ENCODE measurements around the gene RHOB. TPM values are rescaled to one million over a fixed set of nuclear protein-coding genes. Genes with fewer than 3 reads are reported as not detected.

The RHOB gene
- total RNA-seq, 1 donor from 2014 or later = 204 TPM

GRCh38 chr2:20485612-20486388, 38.9 kb downstream of the RHOB start:
- TF ChIP-seq CTCF (IDR thresholded peaks at IDR 0.05; ENCODE audit: insufficient read depth, low read length, poor library complexity, severe bottlenecking) = no peak
- no peaks in the 10 kb centered on the region for H3K27me3 ChIP-seq (ENCODE audit: control insufficient read depth, insufficient read depth, low read length)
- H3K36me3 ChIP-seq (ENCODE audit: control insufficient read depth, insufficient read depth, low read length) = no peaks in the 10 kb centered on the region
- H3K4me3 ChIP-seq (ENCODE audit: low read depth, low read length) = no peak overlapping the region
- no peak for DNase-seq (ENCODE audit: low read depth)

- DNase-seq (ENCODE audit: low read depth) = no peak
- Histone ChIP-seq H3K4me3 (ENCODE audit: low read depth, low read length) (no peak overlapping the region), H3K36me3 (ENCODE audit: control insufficient read depth, insufficient read depth, low read length) (no peaks in the 10 kb centered on the region), H3K27me3 (ENCODE audit: control insufficient read depth, insufficient read depth, low read length) (no peaks in the 10 kb centered on the region)
- no peak for TF ChIP-seq CTCF (IDR thresholded peaks at IDR 0.05; ENCODE audit: insufficient read depth, low read length, poor library complexity, severe bottlenecking)
These were observed 39.7 kb downstream of the RHOB start for GRCh38 chr2:20486571-20486970.

DNA sequence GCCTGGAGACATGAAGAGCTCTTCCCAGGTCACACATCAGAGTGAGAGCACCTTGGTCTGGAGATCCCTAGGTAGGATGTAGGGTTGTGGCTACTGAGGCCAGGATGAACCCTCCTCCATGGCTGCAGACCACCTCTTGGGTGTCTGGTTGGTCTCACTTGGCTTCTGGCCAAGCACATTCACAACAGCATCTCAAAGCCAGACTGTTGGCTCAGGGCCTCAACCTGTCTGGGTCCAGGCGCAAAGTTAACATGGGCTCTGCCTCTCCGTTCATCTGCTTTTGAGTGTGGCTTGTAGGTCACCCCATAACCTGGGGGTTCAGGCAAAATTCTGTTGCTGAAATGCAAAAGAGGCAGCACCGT, 40.1 kb downstream of the RHOB start:
- no peaks in the 10 kb centered on the region for H3K27me3 ChIP-seq (ENCODE audit: control insufficient read depth, insufficient read depth, low read length)
- no peak overlapping the region for H3K4me3 ChIP-seq (ENCODE audit: low read depth, low read length)
- no peaks in the 10 kb centered on the region for H3K36me3 ChIP-seq (ENCODE audit: control insufficient read depth, insufficient read depth, low read length)
- TF ChIP-seq CTCF (IDR thresholded peaks at IDR 0.05; ENCODE audit: insufficient read depth, low read length, poor library complexity, severe bottlenecking) = no peak
- DNase-seq (ENCODE audit: low read depth) = no peak

DNA sequence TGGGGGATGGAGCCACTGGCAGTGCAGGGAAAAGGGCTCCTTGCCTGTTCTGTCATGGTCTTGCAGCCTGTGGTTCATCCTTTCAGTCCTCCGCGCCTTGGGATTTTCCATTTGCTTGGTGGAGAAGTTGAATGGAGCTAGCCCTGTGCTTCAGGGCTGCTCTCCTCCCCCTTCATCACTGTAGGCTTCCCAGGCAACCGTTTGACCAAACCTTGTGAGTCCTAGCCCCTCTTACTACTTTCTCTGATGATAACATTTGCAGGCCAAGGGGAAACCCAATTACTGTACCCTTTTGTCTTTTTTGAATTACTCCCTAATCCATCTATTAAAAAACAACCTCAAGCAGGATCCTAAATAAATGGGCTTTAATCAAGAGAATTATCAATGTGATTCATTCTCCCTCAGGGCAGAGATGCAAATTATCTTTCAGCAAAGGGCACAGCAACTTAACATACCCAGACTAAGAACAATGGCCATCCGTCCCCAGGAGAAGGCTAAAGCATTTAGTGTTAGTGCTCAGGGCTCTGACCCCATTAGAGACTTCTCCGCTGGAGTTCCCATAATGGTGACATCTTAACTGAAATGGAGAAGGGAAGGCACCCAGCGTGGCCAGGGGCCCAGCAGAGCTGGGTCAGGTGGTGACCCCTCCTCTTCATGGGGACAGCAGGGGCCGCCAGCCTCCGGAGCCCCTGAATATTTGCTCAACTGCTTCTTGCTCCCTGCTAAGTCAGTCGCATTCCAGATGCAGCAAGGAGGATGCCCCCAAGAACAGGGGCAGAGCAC, 40.7 kb downstream of the RHOB start:
- no peak for TF ChIP-seq CTCF (IDR thresholded peaks at IDR 0.05; ENCODE audit: insufficient read depth, low read length, poor library complexity, severe bottlenecking)
- Histone ChIP-seq H3K36me3 (ENCODE audit: control insufficient read depth, insufficient read depth, low read length) (no peaks in the 10 kb centered on the region), H3K27me3 (ENCODE audit: control insufficient read depth, insufficient read depth, low read length) (no peaks in the 10 kb centered on the region), H3K4me3 (ENCODE audit: low read depth, low read length) (no peak overlapping the region)
- DNase-seq (ENCODE audit: low read depth) = no peak

GRCh38 chr2:20488201-20488641, 41.3 kb downstream of the RHOB start:
- Histone ChIP-seq H3K36me3 (ENCODE audit: control insufficient read depth, insufficient read depth, low read length) (no peaks in the 10 kb centered on the region), H3K27me3 (ENCODE audit: control insufficient read depth, insufficient read depth, low read length) (no peaks in the 10 kb centered on the region), H3K4me3 (ENCODE audit: low read depth, low read length) (no peak overlapping the region)
- TF ChIP-seq CTCF (IDR thresholded peaks at IDR 0.05; ENCODE audit: insufficient read depth, low read length, poor library complexity, severe bottlenecking) = no peak
- no peak for DNase-seq (ENCODE audit: low read depth)
